C4-2B (cell line): Measurements from ENCODE around the gene POLA2.

ENCODE experiments used
- CTCF ChIP-seq: fragments of 450-650 bp; conservative IDR thresholded peaks from 2 replicates; pipeline ENCODE4 v1.5.1; 2017; ENCODE audit warnings: mild to moderate bottlenecking
- ZFX ChIP-seq: fragments of 450-650 bp; IDR thresholded peaks from 2 replicates; pipeline ENCODE4 v1.6.1; 2017

GRCh38 chr11:65287601-65288000 lies 25.8 kb downstream of the POLA2 start:
- TF ChIP-seq CTCF = no peak
- no peak for TF ChIP-seq ZFX
